Naive thymus-derived CD4-positive, alpha-beta T cell (primary cell): ENCODE results near the gene CELA1. TPM values are rescaled to one million over a fixed set of nuclear protein-coding genes. Genes with fewer than 3 reads are reported as not detected.

Source experiments
- ATAC-seq: fragments of 150-1000 bp; cut with Tn5 transposase; 2 replicates; pipeline ENCODE4 v1.10.0; 2021; ENCODE audit warnings: mild to moderate bottlenecking, moderate library complexity
- CTCF ChIA-PET: fragments of 350-600 bp; sonication (Branson Sonifier 250); formaldehyde crosslinking; loops from one replicate; lab custom pipeline; 2021; ENCODE audit warnings: antibody characterized with exemption; lab: Charles Lee
- POLR2A ChIA-PET: fragments of 350-600 bp; sonication (Branson Sonifier 250); formaldehyde crosslinking; loops from one replicate; lab custom pipeline; 2021; ENCODE audit warnings: antibody characterized with exemption, inconsistent platforms; lab: Charles Lee
- DNase-seq, 9 donors: peaks; one replicate each; pipeline versions ENCODE4 v3.0.0 to v3.0.0-alpha.2; 2020 to 2022; ENCODE audit warnings: mixed read lengths in 1 of 9
- H3K27ac ChIP-seq: one replicate; pipeline ENCODE4 v1.7.0; 2013; ENCODE audit warnings: mild to moderate bottlenecking, low read depth, low read length, moderate library complexity
- H3K27me3 ChIP-seq, 2 donors: one replicate each; pipeline ENCODE4 v1.7.0; 2013; ENCODE audit warnings: low read length in 2 of 2, mild to moderate bottlenecking in 2 of 2, moderate library complexity in 2 of 2; ENCODE audit not compliant: control insufficient read depth in 2 of 2, insufficient read depth in 2 of 2
- H3K36me3 ChIP-seq, 3 experiments: 1 replicate in 2 of 3; 2 replicates in 1 of 3; pipeline ENCODE4 v1.7.0; 2013; ENCODE audit warnings: low read length in 3 of 3, mild to moderate bottlenecking in 3 of 3, moderate library complexity in 1 of 3; ENCODE audit not compliant: insufficient read depth in 3 of 3, control insufficient read depth in 2 of 3
- H3K4me1 ChIP-seq, 2 donors: one replicate each; pipeline ENCODE4 v1.7.0; 2013; ENCODE audit warnings: low read length in 2 of 2, mild to moderate bottlenecking in 2 of 2, moderate library complexity in 1 of 2; ENCODE audit not compliant: control insufficient read depth in 2 of 2, insufficient read depth in 2 of 2
- H3K4me3 ChIP-seq: 2 replicates; pipeline ENCODE4 v1.7.0; 2013; ENCODE audit warnings: mild to moderate bottlenecking, low read length
- H3K9me3 ChIP-seq, 3 experiments: 1 replicate in 2 of 3; 2 replicates in 1 of 3; pipeline ENCODE4 v1.7.0; 2013; ENCODE audit warnings: low read length in 3 of 3; ENCODE audit not compliant: control insufficient read depth in 2 of 3
- H3K27ac Mint-ChIP-seq, 9 donors: one replicate each; pipeline ENCODE4 v1.8.0; 2020 to 2022; ENCODE audit warnings: mixed read lengths in 9 of 9, mild to moderate bottlenecking in 8 of 9, moderate library complexity in 5 of 9, inconsistent platforms in 2 of 9
- H3K27me3 Mint-ChIP-seq, 5 donors: one replicate each; pipeline ENCODE4 v1.8.0; 2021 to 2022; ENCODE audit warnings: mixed read lengths in 5 of 5, mild to moderate bottlenecking in 1 of 5
- H3K36me3 Mint-ChIP-seq, 5 donors: one replicate each; pipeline ENCODE4 v1.8.0; 2020 to 2022; ENCODE audit warnings: mixed read lengths in 5 of 5, mild to moderate bottlenecking in 3 of 5, inconsistent platforms in 1 of 5
- H3K4me1 Mint-ChIP-seq, 7 donors: one replicate each; pipeline ENCODE4 v1.8.0; 2020 to 2022; ENCODE audit warnings: mixed read lengths in 7 of 7, mild to moderate bottlenecking in 3 of 7, inconsistent platforms in 1 of 7
- H3K4me3 Mint-ChIP-seq, 10 donors: one replicate each; pipeline ENCODE4 v1.8.0; 2020 to 2022; ENCODE audit warnings: mild to moderate bottlenecking in 10 of 10, mixed read lengths in 10 of 10, moderate library complexity in 6 of 10, inconsistent platforms in 2 of 10
- H3K9me3 Mint-ChIP-seq, 11 donors: one replicate each; pipeline ENCODE4 v1.8.0; 2020 to 2022; ENCODE audit warnings: mixed read lengths in 11 of 11, mild to moderate bottlenecking in 4 of 11, inconsistent platforms in 1 of 11, moderate library complexity in 1 of 11
- intact Hi-C, 2 donors: fragments of 100-400 bp; cut with micrococcal nuclease; formaldehyde crosslinking; loops; one replicate each; pipeline ENCODE4 v1.15.1; 2023
- polyA plus RNA-seq, 2 donors: library from polyadenylated mRNA; unstranded; fragments of 300-500 nt; fragmentation: Illumina TruSeq; gene quantifications; one replicate each; pipeline ENCODE4 v1.2.3, GENCODE V29; 2021
- total RNA-seq, 6 experiments: library from RNA in 5 of 6; stranded (reverse) in 5 of 6; gene quantifications; 1 replicate in 5 of 6; 2 replicates in 1 of 6; pipeline ENCODE4 v1.2.3 and lab custom pipeline; 2021 to 2026

Gene CELA1
- total RNA-seq (1 to 10 TPM in 4 of 5 experiments, not detected in 1; 1.1 to 2.1 (median 1.4) TPM), polyA plus RNA-seq (1 to 10 TPM; 3.8 to 9.2 TPM), total RNA-seq (lab: John Stamatoyannopoulos, UW) (5.2 reads per million, percentile 25 among the genes with 10 or more reads in this experiment)

GRCh38 chr12:51346581-51346980, at the start of gene CELA1:
CELA1 (minus strand) TSS chr12:51346679; CDS start chr12:51346638, 41 bp downstream.
- intact Hi-C loops: no loop called here
- POLR2A ChIA-PET: no interaction called here
- H3K27ac Mint-ChIP-seq: peak within 1 kb of the TSS in 3 of 9 donors; percentile 33 to 71 (median 71)

DNA sequence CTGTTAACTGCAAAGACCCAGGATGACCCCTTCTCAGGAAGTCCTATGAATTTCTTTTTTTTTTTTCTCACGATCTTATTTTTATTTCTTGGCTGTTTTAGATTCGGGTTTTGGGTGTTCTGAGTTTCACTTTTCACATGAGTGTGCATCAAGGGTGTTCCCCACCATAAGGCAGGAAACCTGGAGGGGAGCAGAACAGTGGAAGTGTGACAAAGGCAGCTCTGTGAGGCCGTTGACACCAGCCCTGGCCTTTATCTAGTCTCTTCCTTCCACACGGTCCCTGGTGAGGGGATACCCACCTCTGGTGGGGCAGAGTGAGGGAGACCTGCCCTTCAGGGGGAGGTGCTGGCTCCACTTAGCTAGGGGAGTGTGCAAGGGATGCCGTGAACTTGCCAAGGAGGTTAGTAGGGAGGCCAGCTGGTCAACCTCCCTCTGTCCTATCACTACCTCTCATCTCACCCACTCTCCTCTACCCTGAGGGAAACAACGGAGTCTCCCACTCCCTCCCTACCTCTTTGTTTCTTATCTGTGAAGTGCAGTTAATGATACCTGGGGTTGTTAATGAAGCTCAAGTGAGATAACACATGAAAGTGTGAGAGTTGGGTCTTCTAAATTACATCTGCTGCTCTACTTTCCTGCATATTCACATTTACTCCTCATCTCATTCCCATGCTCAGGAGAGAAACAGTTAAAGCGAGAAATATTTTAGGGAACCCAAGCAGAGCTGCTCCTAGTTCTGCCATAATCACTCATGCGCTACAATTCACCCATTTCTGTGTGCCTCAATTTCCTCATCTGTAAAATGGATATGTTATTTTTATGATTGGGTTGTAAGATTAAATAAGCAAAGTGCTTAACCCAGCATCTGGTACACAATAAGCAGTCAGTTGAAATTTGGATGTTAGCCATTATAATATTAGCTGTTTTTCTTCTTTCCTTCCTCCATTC, 49.1 kb upstream of the CELA1 start:
- ChIA-PET POLR2A (interaction anchor here (0.6 to 0.9 kb wide), 4 partner anchors 12 to 187 kb away, joined by 3 to 5 read pairs (median 4); partner anchors contain the start of gene DAZAP2), CTCF (interaction anchor here (0.6 to 1.8 kb wide), 7 partner anchors 10 to 428 kb away, joined by 3 to 6 read pairs (median 3); no protein-coding TSS in a partner anchor)
- H3K27me3 Mint-ChIP-seq: peaks cover 0 to 24% (median 0%) of the 10 kb centered on the region in 5 donors
- H3K9me3 ChIP-seq: no peaks in the 10 kb centered on the region
- DNase-seq (peak in 1 of 9 donors; percentile 42), ATAC-seq (peak; percentile 24)
- H3K27ac ChIP-seq: peak overlapping the region; percentile 83
- no peaks in the 10 kb centered on the region for H3K9me3 Mint-ChIP-seq
- H3K4me1 Mint-ChIP-seq: peaks cover 39 to 54% (median 47%) of the 10 kb centered on the region in 7 donors
- intact Hi-C loops: loop anchor here in 1 of 2 donors (2.0 to 10.0 kb wide), 2 partner anchors 29 to 659 kb away; partner anchors contain the start of genes NR4A1 and SLC4A8
- no peaks in the 10 kb centered on the region for H3K27me3 ChIP-seq
- peak overlapping the region; percentile 44 to 97 (median 87) for H3K27ac Mint-ChIP-seq
- H3K4me3 Mint-ChIP-seq: peak overlapping the region; percentile 64 to 96 (median 88)
- H3K4me1 ChIP-seq: peaks cover 47% of the 10 kb centered on the region in 2 donors
- H3K36me3 Mint-ChIP-seq: peaks cover 0 to 4% (median 0%) of the 10 kb centered on the region in 5 donors
- no peaks in the 10 kb centered on the region for H3K36me3 ChIP-seq
- peak overlapping the region; percentile 26 for H3K4me3 ChIP-seq

More at GRCh38 chr12:51346581-51346980, at the start of gene CELA1:
- DNase-seq (no peak), ATAC-seq (no peak)
- Mint-ChIP-seq H3K27me3 (peaks cover 0 to 4% (median 0%) of the 10 kb centered on the region in 5 donors), H3K4me3 (no peak within 1 kb of the TSS), H3K36me3 (no peaks in the 10 kb centered on the region), H3K9me3 (no peaks in the 10 kb centered on the region), H3K4me1 (peaks cover under 1 to 8% (median 5%) of the 10 kb centered on the region in 7 donors)
- no peaks in the 10 kb centered on the region for H3K36me3 ChIP-seq
- no peak within 1 kb of the TSS for H3K27ac ChIP-seq
- CTCF ChIA-PET: no interaction called here
- H3K27me3 ChIP-seq: no peaks in the 10 kb centered on the region
- peaks cover 0 to under 1% of the 10 kb centered on the region in 2 donors for H3K4me1 ChIP-seq
- no peak within 1 kb of the TSS for H3K4me3 ChIP-seq
- no peaks in the 10 kb centered on the region for H3K9me3 ChIP-seq

DNA sequence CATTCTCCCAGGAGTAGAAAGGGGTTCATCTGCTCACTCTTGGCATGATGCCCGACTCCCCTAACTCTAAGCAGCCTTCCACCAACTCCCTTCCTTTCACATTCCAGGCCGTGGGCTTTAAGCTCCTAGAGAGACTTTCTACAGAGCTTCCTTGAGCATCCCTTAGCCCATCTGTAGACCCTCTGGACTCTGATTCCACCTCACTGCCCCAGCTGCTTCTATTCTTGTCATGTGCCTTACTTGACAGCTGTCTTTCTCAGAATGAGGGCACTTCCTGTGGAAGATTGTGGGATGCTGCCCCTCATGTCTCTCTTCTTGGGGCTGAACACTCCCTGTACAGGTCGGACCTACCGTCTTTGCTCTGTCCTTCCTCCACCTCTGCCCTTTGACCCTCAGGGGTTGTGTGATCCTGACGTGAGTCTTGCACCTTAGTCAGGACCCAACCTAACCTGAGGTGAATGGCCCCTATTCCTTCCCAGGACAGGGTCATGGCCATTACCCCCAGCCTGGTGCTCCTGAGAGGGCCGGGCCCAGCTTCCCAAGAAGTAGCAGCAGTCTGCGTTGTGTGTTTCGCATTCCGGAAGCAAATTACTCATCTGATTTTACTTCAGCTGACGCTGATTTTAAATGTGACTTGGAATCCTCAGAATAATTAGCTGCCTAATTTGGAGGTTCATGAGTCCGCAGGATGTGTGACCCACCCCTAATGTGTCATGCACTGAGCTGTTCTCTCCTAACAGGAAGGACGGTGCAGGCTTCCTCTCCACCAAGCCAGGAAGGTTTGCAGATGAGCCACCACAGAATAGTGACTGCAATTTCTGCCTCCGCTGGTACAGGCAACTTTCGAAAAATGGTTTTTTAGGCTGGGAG, 47.4 kb upstream of the CELA1 start:
- Mint-ChIP-seq H3K4me1 (peaks cover 50 to 68% (median 62%) of the 10 kb centered on the region in 7 donors), H3K4me3 (peak overlapping the region; percentile 77 to 96 (median 88)), H3K9me3 (no peaks in the 10 kb centered on the region), H3K36me3 (peaks cover 0 to 4% (median 0%) of the 10 kb centered on the region in 5 donors), H3K27me3 (peaks cover 0 to 17% (median 0%) of the 10 kb centered on the region in 5 donors), H3K27ac (peak overlapping the region; percentile 82 to 97 (median 91))
- ChIA-PET POLR2A (interaction anchor here (0.6 to 2.2 kb wide), 5 partner anchors 10 to 176 kb away, joined by 3 to 9 read pairs (median 3); partner anchors contain the start of gene POU6F1), CTCF (interaction anchor here (0.5 to 1.8 kb wide), 5 partner anchors 20 to 612 kb away, joined by 3 to 6 read pairs (median 4); no protein-coding TSS in a partner anchor)
- ATAC-seq (peak; percentile 63), DNase-seq (peak in 5 of 9 donors; percentile 23 to 41 (median 37))
- H3K9me3 ChIP-seq: no peaks in the 10 kb centered on the region
- H3K27me3 ChIP-seq: no peaks in the 10 kb centered on the region
- peak overlapping the region; percentile 83 for H3K27ac ChIP-seq
- H3K4me3 ChIP-seq: peak overlapping the region; percentile 21
- intact Hi-C loops: loop anchor here (2.0 to 10.0 kb wide), 3 partner anchors 31 to 661 kb away; partner anchors contain the start of genes BIN2 (in 1 of the 2), NR4A1 (in 1 of the 2) and SLC4A8 (in 1 of the 2)
- H3K36me3 ChIP-seq: no peaks in the 10 kb centered on the region
- peaks cover 50 to 61% of the 10 kb centered on the region in 2 donors for H3K4me1 ChIP-seq

- H3K4me3 Mint-ChIP-seq: peak overlapping the region; percentile 77 to 96 (median 88)
- H3K36me3 Mint-ChIP-seq: peaks cover 0 to 4% (median 0%) of the 10 kb centered on the region in 5 donors
- intact Hi-C loops: loop anchor here (5.0 to 10.0 kb wide), 2 partner anchors 70 to 662 kb away; partner anchors contain the start of genes BIN2 (in 1 of the 2) and NR4A1 (in 1 of the 2)
- H3K9me3 Mint-ChIP-seq: no peaks in the 10 kb centered on the region
- peak overlapping the region; percentile 82 to 97 (median 91) for H3K27ac Mint-ChIP-seq
- Histone ChIP-seq H3K9me3 (no peaks in the 10 kb centered on the region), H3K36me3 (no peaks in the 10 kb centered on the region), H3K4me1 (peaks cover 50 to 67% of the 10 kb centered on the region in 2 donors), H3K4me3 (peak overlapping the region; percentile 28), H3K27ac (peak overlapping the region; percentile 83), H3K27me3 (no peaks in the 10 kb centered on the region)
- peak in 3 of 9 donors; percentile 33 to 70 (median 39) for DNase-seq
- ChIA-PET POLR2A (interaction anchor here (1.2 to 3.6 kb wide), 5 partner anchors 9 to 26 kb away, joined by 3 to 13 read pairs (median 5); no protein-coding TSS in a partner anchor), CTCF (interaction anchor here (0.7 kb wide), 1 partner anchor 146 kb away, joined by 3 read pairs; no protein-coding TSS in a partner anchor)
- peaks cover 0 to 10% (median 0%) of the 10 kb centered on the region in 5 donors for H3K27me3 Mint-ChIP-seq
- H3K4me1 Mint-ChIP-seq: peaks cover 62 to 77% (median 73%) of the 10 kb centered on the region in 7 donors
- ATAC-seq: peak; percentile 33
These were observed 46.2 kb upstream of the CELA1 start for GRCh38 chr12:51392556-51393237.
